ENCODE data around the gene SORL1. TPM values are rescaled to one million over a fixed set of nuclear protein-coding genes. Genes with fewer than 3 reads are reported as not detected.

The SORL1 gene
- total RNA-seq, 6 experiments from 2014 or later: 0.19 to 0.48 (median 0.36) TPM

DNA sequence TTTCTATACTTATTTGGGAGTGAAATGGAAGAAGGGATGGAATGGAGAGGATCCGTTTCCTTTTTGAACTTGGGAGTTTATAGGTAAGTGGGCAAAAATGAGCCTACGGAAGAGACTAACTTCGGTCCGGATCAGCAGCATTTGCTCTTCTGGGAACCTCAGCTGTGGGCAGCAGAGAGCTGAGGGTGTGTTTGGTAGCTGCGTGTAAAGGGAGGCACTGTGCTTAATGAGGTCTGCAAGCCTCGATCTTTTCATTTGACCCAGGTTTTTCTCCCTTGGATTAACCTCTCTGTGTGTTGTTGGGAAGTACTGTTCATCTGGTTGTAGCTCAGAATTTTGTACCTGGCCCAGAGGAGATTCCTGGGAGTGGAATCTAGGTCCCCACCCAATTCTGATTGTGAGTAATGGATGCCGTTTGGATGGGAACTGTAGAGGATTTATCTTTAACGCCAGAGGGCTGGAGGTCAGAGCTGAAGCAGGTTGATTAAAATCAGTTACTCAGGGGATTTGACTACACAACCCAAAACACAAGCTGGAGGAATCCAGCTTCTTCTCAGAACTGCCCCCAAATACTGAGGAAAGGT, 202.2 kb downstream of the SORL1 start:
- Mint-ChIP-seq H3K4me1 (ENCODE audit: low read depth) (peaks cover 68% of the 10 kb centered on the region), H3K9me3 (no peaks in the 10 kb centered on the region; the same call in 1 of the 2 replicates), H3K36me3 (ENCODE audit: low read depth) (peaks cover 4% of the 10 kb centered on the region; the same call in 1 of the 2 replicates), H3K4me3 (peak overlapping the region; percentile 89; the same call in 1 of the 2 replicates), H3K27ac (peak overlapping the region; percentile 98), H3K27me3 (ENCODE audit: insufficient read depth) (peaks cover 3% of the 10 kb centered on the region)
- TF ChIP-seq, protein P1, sequence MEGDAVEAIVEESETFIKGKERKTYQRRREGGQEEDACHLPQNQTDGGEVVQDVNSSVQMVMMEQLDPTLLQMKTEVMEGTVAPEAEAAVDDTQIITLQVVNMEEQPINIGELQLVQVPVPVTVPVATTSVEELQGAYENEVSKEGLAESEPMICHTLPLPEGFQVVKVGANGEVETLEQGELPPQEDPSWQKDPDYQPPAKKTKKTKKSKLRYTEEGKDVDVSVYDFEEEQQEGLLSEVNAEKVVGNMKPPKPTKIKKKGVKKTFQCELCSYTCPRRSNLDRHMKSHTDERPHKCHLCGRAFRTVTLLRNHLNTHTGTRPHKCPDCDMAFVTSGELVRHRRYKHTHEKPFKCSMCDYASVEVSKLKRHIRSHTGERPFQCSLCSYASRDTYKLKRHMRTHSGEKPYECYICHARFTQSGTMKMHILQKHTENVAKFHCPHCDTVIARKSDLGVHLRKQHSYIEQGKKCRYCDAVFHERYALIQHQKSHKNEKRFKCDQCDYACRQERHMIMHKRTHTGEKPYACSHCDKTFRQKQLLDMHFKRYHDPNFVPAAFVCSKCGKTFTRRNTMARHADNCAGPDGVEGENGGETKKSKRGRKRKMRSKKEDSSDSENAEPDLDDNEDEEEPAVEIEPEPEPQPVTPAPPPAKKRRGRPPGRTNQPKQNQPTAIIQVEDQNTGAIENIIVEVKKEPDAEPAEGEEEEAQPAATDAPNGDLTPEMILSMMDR (IDR thresholded peaks at IDR 0.05): no peak
- no peak for DNase-seq

- H3K36me3 Mint-ChIP-seq (ENCODE audit: low read depth): peaks cover 11% of the 10 kb centered on the region; the same call in 1 of the 2 replicates
- H3K4me3 Mint-ChIP-seq: peak overlapping the region; percentile 89
- TF ChIP-seq, protein P1 (IDR thresholded peaks at IDR 0.05): no peak
- DNase-seq: no peak
- peak overlapping the region; percentile 98 for H3K27ac Mint-ChIP-seq
- peaks cover 69% of the 10 kb centered on the region for H3K4me1 Mint-ChIP-seq (ENCODE audit: low read depth)
- H3K27me3 Mint-ChIP-seq (ENCODE audit: insufficient read depth): peaks cover 3% of the 10 kb centered on the region
- no peaks in the 10 kb centered on the region; the same call in 1 of the 2 replicates for H3K9me3 Mint-ChIP-seq
Measured at GRCh38 chr11:121654843-121655536, 202.9 kb downstream of the SORL1 start.

- peaks cover 69% of the 10 kb centered on the region for H3K4me1 Mint-ChIP-seq (ENCODE audit: low read depth)
- peaks cover 3% of the 10 kb centered on the region for H3K27me3 Mint-ChIP-seq (ENCODE audit: insufficient read depth)
- no peaks in the 10 kb centered on the region; the same call in 1 of the 2 replicates for H3K9me3 Mint-ChIP-seq
- TF ChIP-seq, protein P1 (IDR thresholded peaks at IDR 0.05): peak; percentile 88
- H3K36me3 Mint-ChIP-seq (ENCODE audit: low read depth): peaks cover 11% of the 10 kb centered on the region; the same call in 1 of the 2 replicates
- H3K27ac Mint-ChIP-seq: peak overlapping the region; percentile 98
- H3K4me3 Mint-ChIP-seq: peak overlapping the region; percentile 89
- peak; percentile 97 for DNase-seq
Measured at GRCh38 chr11:121655537-121656327, 203.6 kb downstream of the SORL1 start.

DNA sequence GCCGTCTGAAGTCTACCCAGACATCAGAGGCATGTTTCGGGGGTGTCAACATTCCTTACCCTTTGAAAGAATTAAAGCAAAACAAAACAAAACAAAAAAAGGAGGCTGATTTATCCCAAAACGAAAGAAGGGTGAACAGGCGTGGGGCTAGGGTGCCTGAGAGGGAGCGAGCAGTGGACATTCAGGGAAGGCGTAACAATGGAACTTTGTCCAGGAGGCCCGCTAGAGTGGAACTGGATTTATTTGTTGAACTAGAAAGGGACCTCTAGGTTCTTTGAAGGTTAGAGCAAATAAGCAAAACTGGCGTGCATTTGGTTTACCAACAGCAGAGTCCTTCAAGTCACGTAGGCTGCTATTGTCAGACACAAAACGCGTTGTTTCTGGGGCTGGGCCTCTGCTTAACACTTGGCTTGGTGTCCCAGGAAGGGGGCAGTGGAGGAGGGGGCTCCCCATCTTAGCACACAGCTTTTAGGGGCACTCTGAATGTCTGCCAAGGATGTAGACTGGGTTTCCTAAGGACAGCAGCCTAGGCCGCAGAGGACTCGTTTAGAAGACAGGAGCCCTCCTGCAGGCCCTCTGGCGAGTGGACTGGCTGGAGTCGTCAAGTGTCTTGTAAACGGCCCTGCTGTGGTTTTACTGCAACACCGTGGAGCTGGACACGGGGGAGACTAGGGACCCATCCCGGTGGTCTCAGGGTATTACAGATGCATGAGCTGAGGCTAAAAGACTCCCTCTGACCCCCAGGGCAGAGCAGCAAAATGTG, 204.4 kb downstream of the SORL1 start:
- Mint-ChIP-seq H3K9me3 (no peaks in the 10 kb centered on the region; the same call in 1 of the 2 replicates), H3K27ac (peak overlapping the region; percentile 98), H3K4me3 (peak overlapping the region; percentile 89), H3K36me3 (ENCODE audit: low read depth) (peaks cover 11% of the 10 kb centered on the region; the same call in 1 of the 2 replicates), H3K4me1 (ENCODE audit: low read depth) (peaks cover 75% of the 10 kb centered on the region), H3K27me3 (ENCODE audit: insufficient read depth) (peaks cover 3% of the 10 kb centered on the region)
- DNase-seq: no peak
- TF ChIP-seq, protein P1 (IDR thresholded peaks at IDR 0.05): peak; percentile 13; the same call in 1 of the 2 replicates

DNA sequence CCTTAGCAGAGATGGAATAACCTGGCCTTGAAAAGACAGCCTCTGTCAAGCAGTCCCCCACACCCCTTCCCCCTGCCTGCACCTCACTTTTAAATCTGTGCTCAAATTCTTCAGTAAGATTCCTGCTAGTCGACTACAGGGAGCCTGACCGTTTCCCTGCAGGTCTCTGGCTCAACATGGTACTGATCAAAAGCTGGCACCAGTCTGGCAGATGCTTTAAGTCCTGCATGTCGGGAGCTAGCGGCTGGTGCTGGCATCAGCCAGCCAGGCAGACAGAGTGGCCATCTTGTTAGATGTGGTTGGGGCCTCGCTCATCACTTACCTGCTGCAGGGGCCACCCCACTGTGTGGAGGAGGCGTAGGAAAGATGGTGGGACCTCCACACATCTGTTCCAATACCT, 205.0 kb downstream of the SORL1 start:
- no peak for DNase-seq
- TF ChIP-seq, protein P1 (IDR thresholded peaks at IDR 0.05): no peak
- Mint-ChIP-seq H3K27ac (peak overlapping the region; percentile 98), H3K4me1 (ENCODE audit: low read depth) (peaks cover 81% of the 10 kb centered on the region), H3K36me3 (ENCODE audit: low read depth) (peaks cover 11% of the 10 kb centered on the region; the same call in 1 of the 2 replicates), H3K9me3 (no peaks in the 10 kb centered on the region; the same call in 1 of the 2 replicates), H3K27me3 (ENCODE audit: insufficient read depth) (peaks cover 3% of the 10 kb centered on the region), H3K4me3 (peak overlapping the region; percentile 89)

Data from HFFc6 (cell line).